K562 (cell line): ENCODE measurements around the gene GRIN1. TPM values are rescaled to one million over a fixed set of nuclear protein-coding genes. Genes with fewer than 3 reads are reported as not detected.

ENCODE experiments used
- GTF2F1 ChIP-seq: IDR thresholded peaks from 2 replicates; pipeline ENCODE4 v1.6.1; 2011; ENCODE audit warnings: low read depth, low read length, improper control_type of control experiment
- HNRNPH1 ChIP-seq: fragments of 200-400 bp; formaldehyde crosslinking; optimal IDR thresholded peaks from 2 replicates; pipeline ENCODE3; 2017; ENCODE audit warnings: low read depth, mild to moderate bottlenecking, low read length, moderate library complexity
- HSF4 ChIP-seq: fragments of 250-450 bp; sonication (Bioruptor Pico); IDR thresholded peaks from 2 replicates; pipeline ENCODE4 v2.1.2; 2022; ENCODE audit warnings: mild to moderate bottlenecking, moderate library complexity, borderline replicate concordance
- MEF2D ChIP-seq: conservative IDR thresholded peaks from 2 replicates; pipeline ENCODE4 v1.6.1; 2016; ENCODE audit warnings: low read depth, missing genetic modification characterization, missing compliant biosample characterization
- NFYB ChIP-seq: IDR thresholded peaks from 2 replicates; pipeline ENCODE4 v1.6.1; 2011; ENCODE audit warnings: mild to moderate bottlenecking, moderate library complexity; ENCODE audit not compliant: insufficient read length; ENCODE audit errors: extremely low read depth
- NUFIP1 ChIP-seq: fragments of 450-650 bp; IDR thresholded peaks from 2 replicates; pipeline ENCODE4 v1.6.1; 2018; ENCODE audit not compliant: partially characterized antibody
- PHB ChIP-seq: fragments of 250-450 bp; sonication (Bioruptor Pico); IDR thresholded peaks from 2 replicates; pipeline ENCODE4 v1.5.0; 2021
- POLR2B ChIP-seq: fragments of 450-650 bp; IDR thresholded peaks from 2 replicates; pipeline ENCODE4 v1.6.1; 2018; ENCODE audit warnings: low read depth; ENCODE audit not compliant: partially characterized antibody
- POLR3A ChIP-seq: IDR thresholded peaks from 2 replicates; pipeline ENCODE4 v1.6.1; 2011; ENCODE audit warnings: borderline replicate concordance, mild to moderate bottlenecking, moderate library complexity; ENCODE audit not compliant: insufficient read length, insufficient read depth; ENCODE audit errors: extremely low read depth
- XRCC3 ChIP-seq: fragments of 450-650 bp; IDR thresholded peaks from 2 replicates; pipeline ENCODE4 v1.6.1; 2017; ENCODE audit warnings: mild to moderate bottlenecking, moderate library complexity
- XRCC5 ChIP-seq: fragments of 200-400 bp; formaldehyde crosslinking; IDR thresholded peaks from 2 replicates; pipeline ENCODE4 v1.6.1; 2017; ENCODE audit warnings: low read depth, mild to moderate bottlenecking, low read length
- ZBED1 ChIP-seq: IDR thresholded peaks from 2 replicates; pipeline ENCODE4 v1.6.1; 2014
- ZC3H4 ChIP-seq: sonication (generic); formaldehyde crosslinking; IDR thresholded peaks from 2 replicates; pipeline ENCODE4 v1.9.0; 2021; ENCODE audit warnings: missing genetic modification reagents, borderline replicate concordance
- ZNF445 ChIP-seq: fragments of 250-450 bp; sonication (Bioruptor Pico); IDR thresholded peaks from 2 replicates; pipeline ENCODE4 v1.4.0; 2020; ENCODE audit warnings: low read depth, mild to moderate bottlenecking, moderate library complexity
- ZNF584 ChIP-seq: fragments of 200-800 bp; sonication (Bioruptor generic); IDR thresholded peaks from 2 replicates; pipeline ENCODE4 v1.6.1; 2016; ENCODE audit warnings: low read depth, mild to moderate bottlenecking, missing genetic modification characterization, missing compliant biosample characterization
- ZNF780A ChIP-seq: fragments of 250-450 bp; sonication (Bioruptor Pico); IDR thresholded peaks from 2 replicates; pipeline ENCODE4 v1.5.0; 2021; ENCODE audit warnings: mild to moderate bottlenecking
- polyA plus RNA-seq, 8 experiments: library from polyadenylated mRNA; depleted of rRNA in 4 of 8; stranded (reverse) in 5 of 8; unstranded in 3 of 8; fragments of >200 nt; fragmentation: Nextera tagmentation in 2 of 8; fragmentation: Illumina TruSeq in 1 of 8; extraction: Ambion mirVana in 2 of 8; extraction: Trizol in 1 of 8; gene quantifications; 2 replicates each; pipeline versions ENCODE4 v1.2.1 to v1.2.3, GENCODE V29; 2011 to 2014; ENCODE audit warnings: inconsistent platforms in 1 of 8, missing spikeins in 1 of 8
- total RNA-seq, 7 experiments: library from RNA; depleted of rRNA in 6 of 7; stranded (reverse); fragments of >200 nt in 6 of 7; fragmentation: Illumina TruSeq in 2 of 7; extraction: Trizol in 2 of 7; gene quantifications; 2 replicates each; pipeline versions ENCODE4 v1.2.1 to v1.2.3, GENCODE V29; 2011 to 2021; ENCODE audit warnings: low replicate concordance in 1 of 7
- TF ChIP-seq, protein P1 (sequence below): sonication (generic); formaldehyde crosslinking; IDR thresholded peaks from 2 replicates; pipeline ENCODE4 v1.8.0; 2022; ENCODE audit warnings: mild to moderate bottlenecking, missing genetic modification reagents
- TF ChIP-seq, protein P2 (sequence below): fragments of 250-450 bp; sonication (Bioruptor Pico); IDR thresholded peaks from 2 replicates; pipeline ENCODE4 v1.8.0; 2022; ENCODE audit warnings: moderate library complexity, mild to moderate bottlenecking, inconsistent platforms
- TF ChIP-seq, protein P3 (sequence below): fragments of 250-450 bp; sonication (Bioruptor Pico); IDR thresholded peaks from 2 replicates; pipeline ENCODE4 v1.5.0; 2020; ENCODE audit warnings: mild to moderate bottlenecking, borderline replicate concordance

The GRIN1 gene
- total and polyA plus RNA-seq, 9 of the 15 experiments (the other 6 are each of a cell fraction or from before 2014, with no cell fraction given): 0.03 to 0.35 (median 0.16) TPM; not detected in 6

DNA sequence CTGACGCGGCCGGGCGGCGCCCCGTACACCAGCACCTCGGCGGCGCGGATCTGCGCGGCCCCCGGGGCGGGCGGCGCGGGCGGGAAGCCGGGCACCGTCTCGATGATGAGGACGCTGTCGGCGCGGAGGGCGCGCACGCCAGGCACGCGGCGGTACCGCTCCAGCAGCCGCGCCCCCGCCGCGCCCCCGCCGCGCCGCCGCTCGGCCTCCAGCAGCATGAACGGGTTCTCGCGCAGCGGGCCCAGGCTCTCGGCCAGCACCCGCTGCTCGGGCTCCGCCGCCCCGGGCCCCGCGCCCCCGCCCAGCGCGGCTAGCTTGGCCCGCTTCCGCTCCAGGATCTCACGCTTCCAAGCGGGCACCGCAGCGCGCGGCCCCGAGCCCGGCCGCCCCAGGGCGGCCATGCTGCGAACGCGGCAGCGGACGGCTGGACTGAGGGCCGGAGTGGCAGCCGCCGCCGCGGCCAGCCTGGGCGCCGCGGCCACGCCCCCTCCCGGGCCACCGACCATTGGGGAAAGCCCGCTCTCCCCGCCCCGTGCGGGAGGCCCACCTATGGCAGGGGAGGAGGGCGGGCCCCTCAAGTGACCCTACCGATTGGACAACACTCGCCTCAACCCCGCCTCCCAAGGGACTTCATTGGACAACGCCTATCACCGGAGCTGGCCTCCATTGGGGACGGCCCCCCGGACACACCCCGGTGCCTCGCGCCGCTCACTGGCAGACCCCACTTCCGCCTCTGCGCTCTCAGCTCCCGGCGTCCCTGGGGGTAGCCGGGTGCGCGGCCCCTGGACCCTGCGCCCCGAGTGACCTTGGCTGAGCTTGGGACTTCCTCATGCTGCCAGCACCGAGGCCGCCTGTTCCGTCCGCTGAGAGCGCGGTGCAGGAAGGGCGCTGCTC lies 61.6 kb downstream of the GRIN1 start, which contains the start of gene TPRN (continued):
- TF ChIP-seq, protein P1, sequence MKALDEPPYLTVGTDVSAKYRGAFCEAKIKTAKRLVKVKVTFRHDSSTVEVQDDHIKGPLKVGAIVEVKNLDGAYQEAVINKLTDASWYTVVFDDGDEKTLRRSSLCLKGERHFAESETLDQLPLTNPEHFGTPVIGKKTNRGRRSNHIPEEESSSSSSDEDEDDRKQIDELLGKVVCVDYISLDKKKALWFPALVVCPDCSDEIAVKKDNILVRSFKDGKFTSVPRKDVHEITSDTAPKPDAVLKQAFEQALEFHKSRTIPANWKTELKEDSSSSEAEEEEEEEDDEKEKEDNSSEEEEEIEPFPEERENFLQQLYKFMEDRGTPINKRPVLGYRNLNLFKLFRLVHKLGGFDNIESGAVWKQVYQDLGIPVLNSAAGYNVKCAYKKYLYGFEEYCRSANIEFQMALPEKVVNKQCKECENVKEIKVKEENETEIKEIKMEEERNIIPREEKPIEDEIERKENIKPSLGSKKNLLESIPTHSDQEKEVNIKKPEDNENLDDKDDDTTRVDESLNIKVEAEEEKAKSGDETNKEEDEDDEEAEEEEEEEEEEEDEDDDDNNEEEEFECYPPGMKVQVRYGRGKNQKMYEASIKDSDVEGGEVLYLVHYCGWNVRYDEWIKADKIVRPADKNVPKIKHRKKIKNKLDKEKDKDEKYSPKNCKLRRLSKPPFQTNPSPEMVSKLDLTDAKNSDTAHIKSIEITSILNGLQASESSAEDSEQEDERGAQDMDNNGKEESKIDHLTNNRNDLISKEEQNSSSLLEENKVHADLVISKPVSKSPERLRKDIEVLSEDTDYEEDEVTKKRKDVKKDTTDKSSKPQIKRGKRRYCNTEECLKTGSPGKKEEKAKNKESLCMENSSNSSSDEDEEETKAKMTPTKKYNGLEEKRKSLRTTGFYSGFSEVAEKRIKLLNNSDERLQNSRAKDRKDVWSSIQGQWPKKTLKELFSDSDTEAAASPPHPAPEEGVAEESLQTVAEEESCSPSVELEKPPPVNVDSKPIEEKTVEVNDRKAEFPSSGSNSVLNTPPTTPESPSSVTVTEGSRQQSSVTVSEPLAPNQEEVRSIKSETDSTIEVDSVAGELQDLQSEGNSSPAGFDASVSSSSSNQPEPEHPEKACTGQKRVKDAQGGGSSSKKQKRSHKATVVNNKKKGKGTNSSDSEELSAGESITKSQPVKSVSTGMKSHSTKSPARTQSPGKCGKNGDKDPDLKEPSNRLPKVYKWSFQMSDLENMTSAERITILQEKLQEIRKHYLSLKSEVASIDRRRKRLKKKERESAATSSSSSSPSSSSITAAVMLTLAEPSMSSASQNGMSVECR (CRISPR knock-in tag): no peak
- TF ChIP-seq NFYB: peak; percentile 95
- peak; percentile 76 for TF ChIP-seq POLR2B
- no peak for TF ChIP-seq HSF4 (CRISPR knock-in tag)
- TF ChIP-seq, protein P2, sequence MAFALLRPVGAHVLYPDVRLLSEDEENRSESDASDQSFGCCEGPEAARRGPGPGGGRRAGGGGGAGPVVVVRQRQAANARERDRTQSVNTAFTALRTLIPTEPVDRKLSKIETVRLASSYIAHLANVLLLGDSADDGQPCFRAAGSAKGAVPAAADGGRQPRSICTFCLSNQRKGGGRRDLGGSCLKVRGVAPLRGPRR (CRISPR knock-in tag): no peak
- TF ChIP-seq GTF2F1: peak; percentile 51; the same call in 1 of the 2 replicates
- TF ChIP-seq XRCC5: no peak
- TF ChIP-seq MEF2D (tag): no peak
- TF ChIP-seq NUFIP1: no peak
- no peak for TF ChIP-seq ZNF584
- TF ChIP-seq POLR3A: no peak
- TF ChIP-seq XRCC3: no peak
- TF ChIP-seq, protein P3, sequence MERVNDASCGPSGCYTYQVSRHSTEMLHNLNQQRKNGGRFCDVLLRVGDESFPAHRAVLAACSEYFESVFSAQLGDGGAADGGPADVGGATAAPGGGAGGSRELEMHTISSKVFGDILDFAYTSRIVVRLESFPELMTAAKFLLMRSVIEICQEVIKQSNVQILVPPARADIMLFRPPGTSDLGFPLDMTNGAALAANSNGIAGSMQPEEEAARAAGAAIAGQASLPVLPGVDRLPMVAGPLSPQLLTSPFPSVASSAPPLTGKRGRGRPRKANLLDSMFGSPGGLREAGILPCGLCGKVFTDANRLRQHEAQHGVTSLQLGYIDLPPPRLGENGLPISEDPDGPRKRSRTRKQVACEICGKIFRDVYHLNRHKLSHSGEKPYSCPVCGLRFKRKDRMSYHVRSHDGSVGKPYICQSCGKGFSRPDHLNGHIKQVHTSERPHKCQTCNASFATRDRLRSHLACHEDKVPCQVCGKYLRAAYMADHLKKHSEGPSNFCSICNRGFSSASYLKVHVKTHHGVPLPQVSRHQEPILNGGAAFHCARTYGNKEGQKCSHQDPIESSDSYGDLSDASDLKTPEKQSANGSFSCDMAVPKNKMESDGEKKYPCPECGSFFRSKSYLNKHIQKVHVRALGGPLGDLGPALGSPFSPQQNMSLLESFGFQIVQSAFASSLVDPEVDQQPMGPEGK (CRISPR knock-in tag): no peak
- TF ChIP-seq ZBED1: no peak
- no peak for TF ChIP-seq ZNF445
- TF ChIP-seq HNRNPH1: no peak
- no peak for TF ChIP-seq ZC3H4 (CRISPR knock-in tag)
- TF ChIP-seq PHB (CRISPR knock-in tag): no peak
- no peak for TF ChIP-seq ZNF780A (CRISPR knock-in tag)
